ENCODE measurements around the gene TBC1D10B. TPM values are rescaled to one million over a fixed set of nuclear protein-coding genes. Genes with fewer than 3 reads are reported as not detected.
A peak's percentile ranks its signal among the peaks of the same experiment; 100 is the strongest.

Gene TBC1D10B
- polyA plus RNA-seq, 1 experiment: 12.0 TPM

DNA sequence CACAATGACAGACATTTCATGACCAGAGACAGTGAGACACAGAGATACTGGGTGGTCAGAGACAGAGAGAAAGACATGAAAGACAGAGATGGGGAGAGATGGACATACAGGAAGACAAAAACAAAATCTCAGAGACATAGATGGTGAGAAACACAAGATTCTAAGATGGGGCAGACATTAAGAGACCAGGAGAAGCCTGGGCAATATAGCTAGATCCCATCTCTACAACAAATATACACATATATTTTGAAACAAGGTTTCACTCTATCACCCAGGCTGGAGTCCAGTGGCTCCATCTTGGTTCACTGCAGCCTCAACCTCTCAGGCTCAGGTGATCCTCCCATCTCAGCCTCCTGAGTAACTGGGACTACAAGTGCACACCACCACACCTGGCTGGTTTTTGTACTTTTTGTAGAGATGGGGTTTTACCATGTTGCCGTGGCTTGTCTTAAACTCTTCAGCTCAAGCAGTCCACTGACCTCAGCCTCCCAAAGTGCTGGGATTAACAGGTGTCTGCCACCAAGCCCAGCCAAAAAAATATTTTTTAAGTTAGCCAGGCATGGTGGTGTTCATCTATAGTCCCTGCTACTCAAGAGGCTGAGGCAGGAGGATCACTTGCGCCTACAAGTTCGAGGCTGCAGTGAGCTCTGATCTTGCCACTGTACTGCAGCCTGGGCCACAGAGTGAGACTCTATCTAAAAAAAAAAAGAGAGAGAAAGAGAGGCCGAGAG lies 9.9 kb upstream of the TBC1D10B start:
- DNase-seq (ENCODE audit: low read depth, low spot score): no peak
- Histone ChIP-seq H3K27ac (ENCODE audit: low read depth, low read length) (no peak overlapping the region), H3K9me3 (ENCODE audit: control insufficient read depth, insufficient read depth, low read length) (no peaks in the 10 kb centered on the region; the same call in 1 of the 2 replicates), H3K4me3 (ENCODE audit: low read depth, low read length) (no peak overlapping the region), H3K27me3 (ENCODE audit: control insufficient read depth, insufficient read depth, low read length) (no peaks in the 10 kb centered on the region)
- TF ChIP-seq, protein P1, sequence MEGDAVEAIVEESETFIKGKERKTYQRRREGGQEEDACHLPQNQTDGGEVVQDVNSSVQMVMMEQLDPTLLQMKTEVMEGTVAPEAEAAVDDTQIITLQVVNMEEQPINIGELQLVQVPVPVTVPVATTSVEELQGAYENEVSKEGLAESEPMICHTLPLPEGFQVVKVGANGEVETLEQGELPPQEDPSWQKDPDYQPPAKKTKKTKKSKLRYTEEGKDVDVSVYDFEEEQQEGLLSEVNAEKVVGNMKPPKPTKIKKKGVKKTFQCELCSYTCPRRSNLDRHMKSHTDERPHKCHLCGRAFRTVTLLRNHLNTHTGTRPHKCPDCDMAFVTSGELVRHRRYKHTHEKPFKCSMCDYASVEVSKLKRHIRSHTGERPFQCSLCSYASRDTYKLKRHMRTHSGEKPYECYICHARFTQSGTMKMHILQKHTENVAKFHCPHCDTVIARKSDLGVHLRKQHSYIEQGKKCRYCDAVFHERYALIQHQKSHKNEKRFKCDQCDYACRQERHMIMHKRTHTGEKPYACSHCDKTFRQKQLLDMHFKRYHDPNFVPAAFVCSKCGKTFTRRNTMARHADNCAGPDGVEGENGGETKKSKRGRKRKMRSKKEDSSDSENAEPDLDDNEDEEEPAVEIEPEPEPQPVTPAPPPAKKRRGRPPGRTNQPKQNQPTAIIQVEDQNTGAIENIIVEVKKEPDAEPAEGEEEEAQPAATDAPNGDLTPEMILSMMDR (IDR thresholded peaks at IDR 0.05; ENCODE audit: low read depth, low read length): no peak
- ChIA-PET CTCF (interaction anchor here (0.6 kb wide), 1 partner anchor 314 kb away, joined by 3 read pairs; no protein-coding TSS in a partner anchor), POLR2A (interaction anchor here (0.7 kb wide), 1 partner anchor 13 kb away, joined by 5 read pairs; no protein-coding TSS in a partner anchor)

DNA sequence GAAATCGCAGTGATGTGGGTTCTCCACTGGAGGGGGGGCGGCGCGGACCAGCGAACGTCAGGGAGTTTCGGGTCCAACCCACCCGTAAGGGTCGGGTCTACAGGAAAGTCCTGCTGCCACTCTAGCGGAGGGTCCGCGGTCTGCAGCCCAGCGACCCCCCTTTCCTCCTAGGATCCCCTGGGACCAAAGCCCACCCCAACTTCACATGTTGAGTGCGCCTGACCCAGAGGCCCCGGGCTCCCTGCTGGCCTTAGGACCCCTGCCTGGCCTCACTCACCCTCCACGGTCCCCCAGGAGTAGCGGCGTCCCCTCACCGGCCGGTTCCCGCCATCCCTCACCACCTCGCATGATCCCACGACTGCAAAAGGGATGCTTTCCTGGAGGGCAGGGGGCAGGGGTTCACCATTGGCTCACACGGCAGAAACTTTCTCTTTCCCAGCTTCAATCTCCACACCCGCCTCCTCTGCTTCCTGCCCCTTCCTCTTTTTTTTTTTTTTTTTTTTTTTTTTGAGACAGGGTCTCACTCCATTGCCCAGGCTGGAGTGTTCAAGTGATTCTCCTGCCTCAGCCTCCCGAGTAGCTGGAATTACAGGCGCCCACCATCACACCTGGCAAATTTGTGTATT lies 9.0 kb upstream of the TBC1D10B start:
- H3K27ac ChIP-seq (ENCODE audit: low read depth, low read length): peak overlapping the region; percentile 39
- no peaks in the 10 kb centered on the region for H3K27me3 ChIP-seq (ENCODE audit: control insufficient read depth, insufficient read depth, low read length)
- DNase-seq (ENCODE audit: low read depth, low spot score): no peak
- ChIA-PET CTCF (interaction anchor here (0.6 to 0.7 kb wide), 2 partner anchors 315 to 340 kb away, joined by 3 read pairs; no protein-coding TSS in a partner anchor), POLR2A (interaction anchor here (0.7 to 1.1 kb wide), 3 partner anchors 10 to 16 kb away, joined by 4 to 10 read pairs (median 5); partner anchors contain the start of gene ZNF48)
- H3K4me3 ChIP-seq (ENCODE audit: low read depth, low read length): peak overlapping the region; percentile 81
- H3K9me3 ChIP-seq (ENCODE audit: control insufficient read depth, insufficient read depth, low read length): no peaks in the 10 kb centered on the region; the same call in 1 of the 2 replicates
- TF ChIP-seq, protein P1 (IDR thresholded peaks at IDR 0.05; ENCODE audit: low read depth, low read length): no peak

DNA sequence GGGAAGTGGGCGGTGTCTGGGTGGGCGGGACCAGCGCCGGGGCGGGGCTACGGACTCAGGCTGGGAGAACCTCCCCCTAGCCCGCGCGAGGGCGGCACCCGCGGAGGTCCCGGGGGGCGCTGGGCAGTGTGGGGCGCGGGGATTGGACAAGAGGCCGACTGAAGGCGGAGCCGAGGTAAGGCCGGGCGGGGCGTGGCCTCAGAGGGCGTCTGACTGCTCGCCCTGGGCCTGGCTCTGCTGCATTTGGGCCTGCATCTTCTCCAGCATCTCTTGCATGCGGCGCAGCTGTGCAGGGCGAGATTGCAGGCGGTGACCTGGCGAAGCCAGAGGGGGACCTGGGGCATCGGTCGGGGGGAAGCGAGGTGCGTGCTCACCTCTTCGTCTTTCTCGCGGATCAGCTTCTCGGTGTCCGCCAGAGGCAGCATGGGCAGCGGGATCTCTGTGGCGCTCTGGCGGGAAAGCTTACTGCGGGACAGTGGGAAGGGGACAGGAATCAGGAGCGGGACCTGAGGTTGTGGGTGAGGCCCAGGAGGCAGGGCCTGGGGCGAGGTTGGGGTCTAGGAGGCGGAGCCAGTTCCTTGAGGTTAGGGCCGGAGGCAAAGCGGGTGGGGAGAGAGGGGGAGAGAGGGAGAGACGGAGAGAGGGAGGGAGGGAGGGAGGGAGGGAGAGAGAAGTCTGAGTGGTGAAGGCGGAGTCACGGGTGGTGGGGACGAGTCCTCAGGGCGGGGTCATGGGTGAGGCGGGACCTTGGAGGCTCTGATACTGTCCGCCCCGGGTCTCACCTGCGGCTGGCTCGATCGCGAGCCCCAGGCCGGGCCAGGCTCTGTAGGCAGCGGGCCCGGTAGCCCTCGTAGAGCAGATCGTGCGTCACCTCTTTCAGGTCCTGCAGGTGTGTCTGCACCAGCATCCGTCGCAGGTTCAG lies 8.2 kb upstream of the TBC1D10B start:
- TF ChIP-seq, protein P1 (IDR thresholded peaks at IDR 0.05; ENCODE audit: low read depth, low read length): peak; percentile 31
- Histone ChIP-seq H3K4me3 (ENCODE audit: low read depth, low read length) (peak overlapping the region; percentile 81), H3K27me3 (ENCODE audit: control insufficient read depth, insufficient read depth, low read length) (no peaks in the 10 kb centered on the region), H3K9me3 (ENCODE audit: control insufficient read depth, insufficient read depth, low read length) (no peaks in the 10 kb centered on the region; the same call in 1 of the 2 replicates), H3K27ac (ENCODE audit: low read depth, low read length) (peak overlapping the region; percentile 99)
- peak; percentile 86 for DNase-seq (ENCODE audit: low read depth, low spot score)
- ChIA-PET CTCF (interaction anchor here (0.7 kb wide), 2 partner anchors 339 to 417 kb away, joined by 3 to 7 read pairs; no protein-coding TSS in a partner anchor), POLR2A (interaction anchor here (0.6 to 1.3 kb wide), 4 partner anchors 9 to 31 kb away, joined by 4 to 10 read pairs (median 5); partner anchors contain the start of gene ZNF48)

DNA sequence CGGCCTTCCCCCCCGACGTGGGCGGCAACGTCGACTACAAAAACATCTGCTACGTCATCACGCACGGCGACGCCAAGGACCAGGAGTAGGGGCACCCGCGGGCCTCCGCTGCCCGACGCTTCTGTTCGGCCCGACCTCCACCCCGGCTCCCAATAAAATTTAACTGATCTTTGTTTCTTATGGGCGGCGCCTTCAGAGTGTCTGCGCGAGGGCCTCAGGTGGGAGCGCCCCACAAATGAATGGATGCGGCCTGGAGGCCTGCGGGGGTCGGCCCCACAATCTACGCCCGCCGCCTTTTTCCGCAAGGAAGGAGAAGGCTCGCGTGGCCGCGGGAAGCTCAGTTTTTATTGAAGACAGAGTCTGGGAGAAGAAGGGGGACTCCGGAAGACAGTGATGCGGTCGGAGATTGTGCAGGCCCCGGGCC lies 7.5 kb upstream of the TBC1D10B start:
- peak; percentile 68 for DNase-seq (ENCODE audit: low read depth, low spot score)

More for the DNA sequence above, 7.5 kb upstream of the TBC1D10B start:
- Histone ChIP-seq H3K4me3 (ENCODE audit: low read depth, low read length) (peak overlapping the region; percentile 59), H3K9me3 (ENCODE audit: control insufficient read depth, insufficient read depth, low read length) (no peaks in the 10 kb centered on the region; the same call in 1 of the 2 replicates), H3K27ac (ENCODE audit: low read depth, low read length) (peak overlapping the region; percentile 99), H3K27me3 (ENCODE audit: control insufficient read depth, insufficient read depth, low read length) (no peaks in the 10 kb centered on the region)
- TF ChIP-seq, protein P1 (IDR thresholded peaks at IDR 0.05; ENCODE audit: low read depth, low read length): no peak
- ChIA-PET POLR2A (interaction anchor here (0.6 to 1.3 kb wide), 4 partner anchors 9 to 31 kb away, joined by 4 to 10 read pairs (median 5); partner anchors contain the start of gene ZNF48), CTCF (interaction anchor here (0.7 kb wide), 1 partner anchor 418 kb away, joined by 7 read pairs; no protein-coding TSS in a partner anchor)
